Embryonic facial prominence (tissue), 1 donor: ENCODE data around the gene ATF2.

Source experiments
- DNase-seq: peaks from one replicate; pipeline ENCODE4 v3.0.0-alpha.2; 2016; ENCODE audit errors: extremely low spot score

The ATF2 gene

GRCh38 chr2:175025233-175025632 lies 142.8 kb downstream of the ATF2 start:
- no peak for DNase-seq

- DNase-seq, result no peak
These were observed 145.1 kb downstream of the ATF2 start for GRCh38 chr2:175022923-175023322.
